Astrocyte of the spinal cord (primary cell): ENCODE measurements around the gene THRSP.

Experiments
- DNase-seq: peaks from one replicate; pipeline ENCODE4 v3.0.0; 2011; ENCODE audit warnings: low read depth, low spot score
- H3K4me3 ChIP-seq: 2 replicates; pipeline ENCODE4 v1.5.1; 2011; ENCODE audit warnings: low read depth, mild to moderate bottlenecking, low read length, moderate library complexity
- CTCF ChIP-seq: IDR thresholded peaks from 2 replicates; pipeline ENCODE4 v1.5.1; 2012; ENCODE audit warnings: low read depth, mild to moderate bottlenecking, low read length, inconsistent platforms
- in situ Hi-C: cut with HindIII; loops from 2 replicates; pipeline ENCODE4 v1.10.0; 2017; ENCODE audit warnings: low sequenced_read_pairs

The THRSP gene

GRCh38 chr11:78099666-78100065 is 36.0 kb downstream of the THRSP start:
- no peak overlapping the region for H3K4me3 ChIP-seq
- in situ Hi-C loops = no loop called here
- DNase-seq = no peak
- no peak for TF ChIP-seq CTCF

- no peak for TF ChIP-seq CTCF
- in situ Hi-C loops = no loop called here
- no peak for DNase-seq
- no peak overlapping the region for H3K4me3 ChIP-seq
These were observed 36.6 kb downstream of the THRSP start for GRCh38 chr11:78100261-78100660.

- no peak overlapping the region for H3K4me3 ChIP-seq
- TF ChIP-seq CTCF = no peak
- no peak for DNase-seq
- in situ Hi-C loops = no loop called here
These were observed 37.2 kb downstream of the THRSP start for GRCh38 chr11:78100676-78101472.

- in situ Hi-C loops = no loop called here
- DNase-seq = no peak
- TF ChIP-seq CTCF = no peak
- H3K4me3 ChIP-seq = no peak overlapping the region
These were observed 45.7 kb downstream of the THRSP start for GRCh38 chr11:78109081-78110015.

GRCh38 chr11:78110351-78110750 is 46.7 kb downstream of the THRSP start:
- no peak for DNase-seq
- in situ Hi-C loops = no loop called here

More at GRCh38 chr11:78110351-78110750, 46.7 kb downstream of the THRSP start:
- H3K4me3 ChIP-seq = no peak overlapping the region
- TF ChIP-seq CTCF = no peak
